Neural progenitor cell (in vitro differentiated cells): ENCODE measurements around the gene THAP9. TPM values are rescaled to one million over a fixed set of nuclear protein-coding genes. Genes with fewer than 3 reads are reported as not detected.
A peak's percentile ranks its signal among the peaks of the same experiment; 100 is the strongest.

ENCODE experiments used
- DNase-seq: peaks from one replicate; pipeline ENCODE4 v3.0.0-alpha.2; 2016; ENCODE audit warnings: low spot score
- H2AFZ ChIP-seq: fragments of 200-600 bp; sonication (generic); replicated peaks from 2 replicates; pipeline ENCODE4 v1.6.1; 2016; ENCODE audit warnings: antibody characterized with exemption
- H3F3A ChIP-seq: fragments of 200-600 bp; sonication (generic); 2 replicates; pipeline ENCODE4 v1.6.1; 2016; ENCODE audit warnings: antibody characterized with exemption, low read depth
- H3K27ac ChIP-seq: fragments of 200-600 bp; sonication (generic); 2 replicates; pipeline ENCODE4 v1.5.1; 2016; ENCODE audit warnings: mild to moderate bottlenecking
- H3K27me3 ChIP-seq: fragments of 200-600 bp; sonication (generic); 2 replicates; pipeline ENCODE4 v1.6.1; 2016; ENCODE audit warnings: mild to moderate bottlenecking, moderate library complexity
- H3K36me3 ChIP-seq: fragments of 200-600 bp; sonication (generic); 2 replicates; pipeline ENCODE4 v1.5.1; 2016
- H3K4me1 ChIP-seq: fragments of 200-600 bp; sonication (generic); 2 replicates; pipeline ENCODE4 v1.6.1; 2016; ENCODE audit warnings: mixed run types
- H3K4me2 ChIP-seq: fragments of 200-600 bp; sonication (generic); 2 replicates; pipeline ENCODE4 v1.6.1; 2016
- H3K4me3 ChIP-seq: fragments of 200-600 bp; sonication (generic); 2 replicates; pipeline ENCODE4 v1.5.1; 2016
- H3K79me2 ChIP-seq: fragments of 200-600 bp; sonication (generic); 2 replicates; pipeline ENCODE4 v1.6.1; 2016; ENCODE audit warnings: low read depth
- H3K9ac ChIP-seq: fragments of 200-600 bp; sonication (generic); 2 replicates; pipeline ENCODE4 v1.6.1; 2016
- H3K9me3 ChIP-seq: fragments of 200-600 bp; sonication (generic); 2 replicates; pipeline ENCODE4 v1.5.1; 2016; ENCODE audit warnings: low read depth
- H4K20me1 ChIP-seq: fragments of 200-600 bp; sonication (generic); 2 replicates; pipeline ENCODE4 v1.6.1; 2016; ENCODE audit warnings: low read depth
- H3K27ac Mint-ChIP-seq: 3 replicates; pipeline ENCODE4 v1.8.0; 2021; ENCODE audit warnings: mixed read lengths
- H3K27me3 Mint-ChIP-seq: 2 replicates; pipeline ENCODE4 v1.8.0; 2022; ENCODE audit warnings: low read depth, mild to moderate bottlenecking, inconsistent platforms, moderate library complexity, mixed read lengths; ENCODE audit not compliant: insufficient read depth
- H3K36me3 Mint-ChIP-seq: 3 replicates; pipeline ENCODE4 v1.8.0; 2021; ENCODE audit warnings: mixed read lengths
- H3K4me1 Mint-ChIP-seq: 3 replicates; pipeline ENCODE4 v1.8.0; 2021; ENCODE audit warnings: mixed read lengths
- H3K4me3 Mint-ChIP-seq: 3 replicates; pipeline ENCODE4 v1.8.0; 2021; ENCODE audit warnings: mild to moderate bottlenecking, moderate library complexity, mixed read lengths
- H3K9me3 Mint-ChIP-seq: 3 replicates; pipeline ENCODE4 v1.8.0; 2020; ENCODE audit warnings: mixed read lengths
- CTCF ChIP-seq: fragments of 200-600 bp; sonication (generic); IDR thresholded peaks from 2 replicates; pipeline ENCODE4 v1.5.1; 2017; ENCODE audit warnings: antibody characterized with exemption, mild to moderate bottlenecking
- EZH2 ChIP-seq: fragments of 200-600 bp; sonication (generic); IDR thresholded peaks from 2 replicates; pipeline ENCODE4 v1.6.1; 2017; ENCODE audit warnings: antibody characterized with exemption, mild to moderate bottlenecking, moderate library complexity
- EZH2phosphoT487 ChIP-seq: fragments of 200-600 bp; sonication (generic); IDR thresholded peaks from 2 replicates; pipeline ENCODE4 v1.6.1; 2017; ENCODE audit warnings: antibody characterized with exemption
- total RNA-seq: library from RNA; depleted of rRNA; stranded (reverse); fragments of >200 nt; gene quantifications from 2 replicates; pipeline ENCODE4 v1.2.3, GENCODE V29; 2015; ENCODE audit warnings: low replicate concordance

The THAP9 gene
- total RNA-seq, result 41.3 and 78.7 TPM in 2 replicates

- TF ChIP-seq EZH2phosphoT487 (no peak), CTCF (no peak), EZH2 (no peak)
- peaks cover 29% of the 10 kb centered on the region for H3F3A ChIP-seq
- DNase-seq, result peak; percentile 98
- peaks cover 9% of the 10 kb centered on the region for H3K36me3 ChIP-seq
- H3K9me3 ChIP-seq, result no peaks in the 10 kb centered on the region
- H3K4me3 Mint-ChIP-seq, result no peak within 1 kb of the TSS
- H3K27ac ChIP-seq, result peak within 1 kb of the TSS; percentile 98
- H3K79me2 ChIP-seq, result peaks cover 87% of the 10 kb centered on the region
- H3K27ac Mint-ChIP-seq, result no peak within 1 kb of the TSS
- peak within 1 kb of the TSS; percentile 89 for H3K9ac ChIP-seq
- peak within 1 kb of the TSS; percentile 98 for H3K4me3 ChIP-seq
- no peaks in the 10 kb centered on the region for H3K9me3 Mint-ChIP-seq
- H3K27me3 ChIP-seq, result no peaks in the 10 kb centered on the region
- H2AFZ ChIP-seq, result peak within 1 kb of the TSS; percentile 98
- peaks cover 11% of the 10 kb centered on the region for H3K36me3 Mint-ChIP-seq
- H3K27me3 Mint-ChIP-seq, result no peaks in the 10 kb centered on the region
- H3K4me1 ChIP-seq, result peaks cover 19% of the 10 kb centered on the region
- H3K4me1 Mint-ChIP-seq, result peaks cover 23% of the 10 kb centered on the region
- H3K4me2 ChIP-seq, result peak within 1 kb of the TSS; percentile 94
- peaks cover 43% of the 10 kb centered on the region for H4K20me1 ChIP-seq
These were observed at the start of gene THAP9 for GRCh38 chr4:82900411-82901182. THAP9 (plus strand) TSS chr4:82900735; CDS start chr4:82900803, 68 bp downstream.

GRCh38 chr4:82851318-82851717, 49.2 kb upstream of the THAP9 start:
- Histone ChIP-seq H3K9ac (no peak overlapping the region), H3K4me1 (no peaks in the 10 kb centered on the region), H3K9me3 (no peaks in the 10 kb centered on the region), H3K4me2 (no peak overlapping the region), H3K27ac (no peak overlapping the region), H3K79me2 (no peaks in the 10 kb centered on the region), H3F3A (peaks cover 7% of the 10 kb centered on the region), H4K20me1 (no peaks in the 10 kb centered on the region), H3K36me3 (peaks cover 33% of the 10 kb centered on the region), H2AFZ (no peak overlapping the region), H3K27me3 (no peaks in the 10 kb centered on the region), H3K4me3 (no peak overlapping the region)
- Mint-ChIP-seq H3K4me1 (no peaks in the 10 kb centered on the region), H3K27ac (no peak overlapping the region), H3K9me3 (no peaks in the 10 kb centered on the region), H3K4me3 (no peak overlapping the region), H3K27me3 (peaks cover 2% of the 10 kb centered on the region), H3K36me3 (peaks cover 40% of the 10 kb centered on the region)
- DNase-seq, result no peak
- TF ChIP-seq EZH2 (no peak), CTCF (no peak), EZH2phosphoT487 (no peak)

GRCh38 chr4:82851885-82852750, 48.4 kb upstream of the THAP9 start:
- no peak overlapping the region for H3K27ac ChIP-seq
- no peak overlapping the region for H3K4me3 ChIP-seq
- no peaks in the 10 kb centered on the region for H3K27me3 ChIP-seq
- H3K9ac ChIP-seq, result no peak overlapping the region
- Mint-ChIP-seq H3K9me3 (no peaks in the 10 kb centered on the region), H3K36me3 (peaks cover 35% of the 10 kb centered on the region), H3K4me1 (no peaks in the 10 kb centered on the region), H3K27me3 (no peaks in the 10 kb centered on the region), H3K4me3 (no peak overlapping the region), H3K27ac (no peak overlapping the region)
- no peak overlapping the region for H2AFZ ChIP-seq
- H3K4me1 ChIP-seq, result no peaks in the 10 kb centered on the region
- peaks cover 7% of the 10 kb centered on the region for H3F3A ChIP-seq
- peaks cover 39% of the 10 kb centered on the region for H3K36me3 ChIP-seq
- H3K79me2 ChIP-seq, result no peaks in the 10 kb centered on the region
- DNase-seq, result peak; percentile 54
- H4K20me1 ChIP-seq, result no peaks in the 10 kb centered on the region
- H3K9me3 ChIP-seq, result no peaks in the 10 kb centered on the region
- TF ChIP-seq EZH2phosphoT487 (no peak), CTCF (peak; percentile 60)
- no peak overlapping the region for H3K4me2 ChIP-seq
